GM21367 (cell line): Measurements from ENCODE around the gene TMEM121B.

Source experiments
- ATAC-seq: cut with Tn5 transposase; IDR thresholded peaks from one replicate; pipeline ENCODE4 v1.9.1; 2021; ENCODE audit not compliant: unreplicated experiment

Gene TMEM121B

GRCh38 chr22:17112491-17113042 is 8.6 kb downstream of the TMEM121B start:
- ATAC-seq = no peak

GRCh38 chr22:17110791-17111550 is 10.2 kb downstream of the TMEM121B start:
- ATAC-seq = no peak

- ATAC-seq = no peak
Observed at GRCh38 chr22:17109976-17110375, 11.2 kb downstream of the TMEM121B start.

GRCh38 chr22:17109113-17109865 is 11.9 kb downstream of the TMEM121B start:
- ATAC-seq = no peak

GRCh38 chr22:17108256-17109112 is 12.7 kb downstream of the TMEM121B start:
- ATAC-seq = no peak

GRCh38 chr22:17107547-17107810 is 13.7 kb downstream of the TMEM121B start:
- no peak for ATAC-seq

- no peak for ATAC-seq
Observed at GRCh38 chr22:17106785-17107546, 14.2 kb downstream of the TMEM121B start.

GRCh38 chr22:17106161-17106784 is 14.9 kb downstream of the TMEM121B start:
- ATAC-seq = no peak

- no peak for ATAC-seq
Observed at GRCh38 chr22:17105143-17106129, 15.7 kb downstream of the TMEM121B start.

- no peak for ATAC-seq
Observed at GRCh38 chr22:17104336-17104935, 16.7 kb downstream of the TMEM121B start.

- no peak for ATAC-seq
Observed at GRCh38 chr22:17103351-17103750, 17.8 kb downstream of the TMEM121B start.

GRCh38 chr22:17102297-17102667 is 18.9 kb downstream of the TMEM121B start:
- no peak for ATAC-seq

GRCh38 chr22:17101475-17102296 is 19.5 kb downstream of the TMEM121B start:
- no peak for ATAC-seq

- ATAC-seq = no peak
Observed at GRCh38 chr22:17100621-17101020, 20.5 kb downstream of the TMEM121B start.

- no peak for ATAC-seq
Observed at GRCh38 chr22:17098379-17098819, 22.8 kb downstream of the TMEM121B start.

- ATAC-seq = no peak
Observed at GRCh38 chr22:17097701-17098100, 23.5 kb downstream of the TMEM121B start.

- no peak for ATAC-seq
Observed at GRCh38 chr22:17097062-17097461, 24.1 kb downstream of the TMEM121B start.

- no peak for ATAC-seq
Observed at GRCh38 chr22:17096071-17096470, 25.1 kb downstream of the TMEM121B start.
